HEK293T (cell line): ENCODE results near the gene FOCAD.

Experiments
- CTCF ChIA-PET: fragments of 350-600 bp; formaldehyde crosslinking; extraction: SDS; loops from one replicate; lab custom pipeline; 2021; ENCODE audit warnings: antibody characterized with exemption, inconsistent platforms; lab: Yijun Ruan, JAX
- POLR2A ChIA-PET: fragments of 350-600 bp; formaldehyde crosslinking; extraction: SDS; loops from one replicate; lab custom pipeline; 2020; ENCODE audit warnings: antibody characterized with exemption, inconsistent platforms; lab: Yijun Ruan, JAX
- DNase-seq: peaks from one replicate; pipeline ENCODE4 v3.0.0; 2012; ENCODE audit warnings: mixed read lengths; ENCODE audit errors: extremely low spot score
- ARNT ChIP-seq: fragments of 450-650 bp; IDR thresholded peaks from 2 replicates; pipeline ENCODE4 v1.6.1; 2017; ENCODE audit warnings: mild to moderate bottlenecking
- BHLHE40 ChIP-seq: fragments of 450-650 bp; IDR thresholded peaks from 2 replicates; pipeline ENCODE4 v1.6.1; 2016; ENCODE audit warnings: mild to moderate bottlenecking, moderate library complexity, borderline replicate concordance
- CTBP1 ChIP-seq: fragments of 450-650 bp; IDR thresholded peaks from 2 replicates; pipeline ENCODE4 v1.6.1; 2016; ENCODE audit warnings: borderline replicate concordance
- ELF4 ChIP-seq: fragments of 450-650 bp; IDR thresholded peaks from 2 replicates; pipeline ENCODE4 v1.6.1; 2017; ENCODE audit warnings: antibody characterized with exemption
- FOXA1 ChIP-seq: fragments of 450-650 bp; IDR thresholded peaks from 2 replicates; pipeline ENCODE4 v1.6.1; 2016; ENCODE audit warnings: mild to moderate bottlenecking
- FOXK2 ChIP-seq: fragments of 450-650 bp; IDR thresholded peaks from 2 replicates; pipeline ENCODE4 v1.6.1; 2016; ENCODE audit warnings: mild to moderate bottlenecking
- FOXM1 ChIP-seq: fragments of 450-650 bp; IDR thresholded peaks from 2 replicates; pipeline ENCODE4 v1.6.1; 2017; ENCODE audit warnings: mild to moderate bottlenecking, borderline replicate concordance
- HDGF ChIP-seq: fragments of 450-650 bp; IDR thresholded peaks from 2 replicates; pipeline ENCODE4 v1.6.1; 2017; ENCODE audit warnings: antibody characterized with exemption, borderline replicate concordance
- L3MBTL2 ChIP-seq: fragments of 450-650 bp; conservative IDR thresholded peaks from 2 replicates; pipeline ENCODE4 v1.6.1; 2016; ENCODE audit warnings: mild to moderate bottlenecking
- LEF1 ChIP-seq: fragments of 450-650 bp; IDR thresholded peaks from 2 replicates; pipeline ENCODE4 v1.6.1; 2017; ENCODE audit warnings: mild to moderate bottlenecking, borderline replicate concordance
- NFRKB ChIP-seq: fragments of 450-650 bp; IDR thresholded peaks from 2 replicates; pipeline ENCODE4 v1.6.1; 2016; ENCODE audit warnings: mild to moderate bottlenecking, moderate library complexity
- PKNOX1 ChIP-seq: fragments of 450-650 bp; IDR thresholded peaks from 2 replicates; pipeline ENCODE4 v1.6.1; 2016
- SP1 ChIP-seq: fragments of 450-650 bp; IDR thresholded peaks from 2 replicates; pipeline ENCODE4 v1.6.1; 2017
- SUZ12 ChIP-seq: fragments of 450-650 bp; IDR thresholded peaks from 2 replicates; pipeline ENCODE4 v1.6.1; 2016; ENCODE audit warnings: mild to moderate bottlenecking
- TARDBP ChIP-seq: fragments of 450-650 bp; IDR thresholded peaks from 2 replicates; pipeline ENCODE4 v1.6.1; 2016
- ZNF384 ChIP-seq: fragments of 450-650 bp; IDR thresholded peaks from 2 replicates; pipeline ENCODE4 v1.6.1; 2016

Gene FOCAD

GRCh38 chr9:20978249-20978648 lies 294.2 kb downstream of the FOCAD start:
- ChIA-PET POLR2A (no interaction called here), CTCF (no interaction called here)
- no peak for DNase-seq
- TF ChIP-seq ARNT (no peak), NFRKB (no peak), HDGF (no peak), ELF4 (no peak), SUZ12 (no peak), LEF1 (no peak), L3MBTL2 (no peak), SP1 (no peak), FOXA1 (no peak), ZNF384 (no peak), FOXK2 (no peak), FOXM1 (no peak), TARDBP (no peak), CTBP1 (no peak), BHLHE40 (no peak), PKNOX1 (no peak)

GRCh38 chr9:20980832-20981455 lies 296.9 kb downstream of the FOCAD start:
- ChIA-PET CTCF (no interaction called here), POLR2A (no interaction called here)
- TF ChIP-seq HDGF (no peak), PKNOX1 (no peak), NFRKB (no peak), ZNF384 (no peak), SUZ12 (no peak)
- DNase-seq: no peak

- POLR2A ChIA-PET: no interaction called here
- TF ChIP-seq TARDBP: no peak
- no peak for TF ChIP-seq BHLHE40
- TF ChIP-seq NFRKB: no peak
- TF ChIP-seq L3MBTL2: no peak
- no peak for TF ChIP-seq FOXA1
- TF ChIP-seq FOXM1: no peak
- no peak for TF ChIP-seq LEF1
- no peak for TF ChIP-seq HDGF
- TF ChIP-seq ZNF384: no peak
- no peak for TF ChIP-seq ELF4
- TF ChIP-seq CTBP1: no peak
- TF ChIP-seq FOXK2: no peak
- no peak for TF ChIP-seq PKNOX1
- no peak for TF ChIP-seq SUZ12
- no peak for TF ChIP-seq ARNT
- no peak for TF ChIP-seq SP1
- no peak for DNase-seq
- CTCF ChIA-PET: no interaction called here
Observed at GRCh38 chr9:20981486-20981885, 297.4 kb downstream of the FOCAD start.

GRCh38 chr9:20984506-20984905 lies 300.4 kb downstream of the FOCAD start:
- ChIA-PET CTCF (no interaction called here), POLR2A (no interaction called here)
- DNase-seq: no peak
- TF ChIP-seq ARNT (no peak), L3MBTL2 (no peak), FOXK2 (no peak), ZNF384 (no peak), ELF4 (no peak), TARDBP (no peak), BHLHE40 (no peak), SUZ12 (no peak), PKNOX1 (no peak), FOXA1 (no peak), NFRKB (no peak), LEF1 (no peak), SP1 (no peak), CTBP1 (no peak), FOXM1 (no peak), HDGF (no peak)

- CTCF ChIA-PET: no interaction called here
- POLR2A ChIA-PET: no interaction called here
- TF ChIP-seq ZNF384: no peak; the same call in 1 of the 2 replicates
- no peak for TF ChIP-seq PKNOX1
- TF ChIP-seq ARNT: no peak
- TF ChIP-seq BHLHE40: no peak
- TF ChIP-seq NFRKB: no peak
- TF ChIP-seq L3MBTL2: no peak
- no peak for TF ChIP-seq HDGF
- TF ChIP-seq FOXA1: no peak
- no peak for TF ChIP-seq SP1
- no peak for TF ChIP-seq ELF4
- no peak for TF ChIP-seq FOXK2
Observed at GRCh38 chr9:20985851-20986600, 302.0 kb downstream of the FOCAD start.

More at GRCh38 chr9:20985851-20986600, 302.0 kb downstream of the FOCAD start:
- no peak for DNase-seq
